HG03280 (cell line): ENCODE data around the gene POLR3E.

Experiments used
- ATAC-seq: cut with Tn5 transposase; IDR thresholded peaks from one replicate; pipeline ENCODE4 v1.9.1; 2021; ENCODE audit warnings: mild to moderate bottlenecking, moderate library complexity; ENCODE audit not compliant: unreplicated experiment

The POLR3E gene

DNA sequence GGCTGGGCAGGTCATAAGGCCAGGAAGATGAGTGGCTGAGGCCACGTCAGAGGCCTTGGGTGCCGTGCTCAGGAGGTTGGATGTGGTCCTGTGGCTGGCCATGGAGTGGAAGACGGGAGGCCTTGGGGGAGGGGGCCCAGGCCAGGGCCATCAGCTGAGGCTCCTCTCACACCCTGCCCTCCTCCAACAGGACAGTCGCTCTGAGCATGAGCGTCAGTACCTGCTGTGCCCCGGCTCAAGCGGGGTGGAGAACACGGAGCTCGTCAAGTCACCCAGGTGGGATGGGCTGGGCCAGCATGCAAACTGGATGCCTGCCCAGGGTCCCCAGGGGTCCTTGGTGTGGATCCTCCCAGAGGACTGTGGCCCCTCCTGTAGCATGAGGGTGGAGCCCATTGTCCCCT, 19.2 kb downstream of the POLR3E start:
- ATAC-seq = no peak

DNA sequence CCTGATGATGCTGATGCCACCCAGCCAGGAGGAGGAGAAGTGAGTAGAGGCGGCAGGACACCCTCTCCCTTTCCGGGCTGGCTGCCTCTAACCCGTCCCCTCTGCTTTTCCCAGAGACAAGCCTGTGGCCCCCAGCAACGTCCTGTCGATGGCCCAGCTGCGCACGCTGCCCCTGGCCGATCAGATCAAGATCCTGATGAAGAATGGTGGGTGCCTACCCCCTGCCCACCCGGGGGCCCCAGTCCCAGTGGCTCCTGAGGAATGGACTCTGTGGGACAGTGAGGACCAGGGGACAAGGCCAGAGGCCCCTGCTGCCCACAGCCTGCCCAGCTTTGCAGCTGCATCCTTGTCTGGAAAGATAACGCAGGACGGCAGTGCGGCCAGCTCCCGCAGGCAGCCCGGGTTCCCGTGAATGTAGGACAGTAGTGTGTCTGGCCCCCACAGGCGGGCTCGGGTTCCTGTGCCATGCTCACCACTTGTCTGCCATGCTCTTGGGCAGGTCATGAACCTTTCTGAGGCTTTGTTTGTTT, 19.9 kb downstream of the POLR3E start:
- no peak for ATAC-seq

DNA sequence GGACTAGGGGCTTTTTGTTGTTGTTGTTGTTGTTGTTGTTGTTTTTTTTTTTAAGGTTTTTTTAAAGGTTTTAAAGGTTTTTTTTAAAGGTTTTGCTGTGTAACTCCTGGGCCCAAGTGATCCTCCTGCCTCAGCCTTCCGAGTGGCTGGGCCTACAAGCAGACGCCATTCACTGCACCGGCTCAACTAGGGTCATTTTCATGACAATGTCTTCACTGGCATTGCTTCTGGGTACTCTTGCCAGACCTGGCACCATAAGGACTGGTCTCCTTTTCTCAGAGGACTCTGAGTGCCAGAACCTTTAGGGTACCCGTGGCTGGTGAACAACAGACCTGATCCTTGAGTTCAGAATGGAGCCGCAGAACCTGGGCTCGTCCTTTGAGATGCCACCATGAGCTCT, 20.4 kb downstream of the POLR3E start:
- ATAC-seq = no peak

DNA sequence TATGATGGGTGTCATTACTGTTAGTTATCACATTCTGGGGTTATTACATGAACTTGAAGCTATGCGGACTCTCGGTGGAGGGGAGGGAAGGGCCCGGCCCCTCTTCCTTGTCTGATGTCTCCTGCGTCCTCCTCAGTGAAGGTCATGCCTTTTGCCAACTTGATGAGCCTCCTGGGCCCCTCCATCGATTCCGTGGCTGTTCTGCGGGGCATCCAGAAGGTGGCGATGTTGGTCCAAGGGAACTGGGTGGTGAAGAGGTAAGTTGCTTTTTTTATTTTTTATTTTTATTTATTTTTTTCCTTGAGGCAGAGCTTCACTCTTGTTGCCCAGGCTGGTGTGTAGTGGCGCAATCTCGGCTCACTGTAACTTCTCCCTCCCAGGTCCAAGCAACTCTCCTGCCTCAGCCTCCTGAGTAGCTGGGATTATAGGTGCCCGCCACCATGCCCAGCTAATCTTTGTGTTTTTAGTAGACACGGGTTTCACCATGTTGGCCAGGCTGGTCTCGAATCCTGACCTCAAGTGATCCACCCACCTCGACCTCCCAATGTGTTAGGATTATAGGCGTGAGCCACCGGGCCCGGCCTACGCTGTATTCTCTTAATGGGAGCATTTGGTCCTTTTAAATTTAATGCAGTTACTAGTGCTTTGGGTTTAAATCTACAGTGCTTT, 21.6 kb downstream of the POLR3E start:
- no peak for ATAC-seq

DNA sequence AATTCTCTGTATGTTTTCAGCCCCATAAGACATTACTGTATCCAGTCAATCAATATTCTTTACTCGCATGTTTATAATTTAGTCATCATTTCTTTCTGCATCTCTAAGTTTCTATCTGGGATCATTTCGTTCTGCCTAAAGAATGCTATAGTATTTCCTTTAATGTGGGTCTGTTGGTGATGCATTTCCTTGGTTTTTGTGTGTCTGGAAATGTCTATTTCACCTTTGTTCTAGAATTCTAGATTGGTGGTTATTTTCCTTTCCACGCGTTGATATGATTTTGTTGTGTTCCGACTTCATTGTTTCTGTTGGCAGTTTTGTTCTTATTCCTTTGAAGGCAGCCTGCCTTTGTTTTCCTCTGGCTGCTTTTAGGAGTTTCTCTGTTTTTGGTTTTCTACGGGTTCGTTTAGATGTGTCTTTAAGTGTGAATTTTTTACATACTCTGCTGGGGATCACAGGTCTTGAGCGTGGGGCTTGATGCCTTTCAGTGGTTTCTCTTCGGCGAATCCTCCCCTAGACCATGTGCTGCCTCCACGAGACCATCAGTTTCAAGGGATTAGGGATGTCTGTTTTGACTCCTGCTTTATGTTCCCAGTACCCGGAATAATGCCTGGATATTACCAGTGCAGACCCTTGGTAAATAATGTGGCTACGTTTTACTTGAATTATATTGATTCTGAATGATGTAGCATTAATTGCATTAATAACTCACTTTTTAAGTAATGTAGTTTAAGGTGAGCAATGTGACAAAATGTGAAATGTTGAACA, 23.5 kb downstream of the POLR3E start:
- ATAC-seq = no peak

DNA sequence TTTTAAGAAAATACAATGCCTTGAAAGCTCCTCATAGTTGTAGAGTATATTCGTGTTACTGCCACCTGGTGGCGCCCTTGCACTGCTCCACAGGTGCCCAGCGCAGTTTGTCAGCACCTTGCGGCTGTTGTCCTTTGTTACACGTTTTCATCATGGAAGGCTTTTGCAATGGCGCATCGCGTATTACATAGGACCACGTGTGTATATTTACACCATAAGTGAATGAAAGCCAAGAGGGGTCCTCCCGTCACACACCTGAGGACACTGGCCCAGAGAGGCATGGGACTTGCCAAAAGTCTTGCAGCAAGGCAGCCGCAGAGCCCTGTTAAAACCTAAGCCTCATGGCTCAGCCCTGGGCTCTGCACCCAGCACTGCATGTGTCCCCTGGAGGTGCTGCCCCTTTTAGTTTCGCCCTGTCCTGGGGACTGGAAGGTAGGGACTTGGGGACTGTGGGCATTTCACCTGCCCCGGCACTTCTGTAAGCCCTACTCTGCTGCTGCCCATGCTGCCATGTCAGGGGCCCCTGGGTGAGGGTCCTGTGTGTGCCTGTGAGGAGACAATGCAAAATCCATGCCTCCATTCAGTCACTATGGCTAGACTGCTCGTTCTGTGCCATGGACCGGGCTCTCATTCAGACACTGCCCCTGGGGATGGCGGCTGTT, 24.3 kb downstream of the POLR3E start:
- no peak for ATAC-seq

DNA sequence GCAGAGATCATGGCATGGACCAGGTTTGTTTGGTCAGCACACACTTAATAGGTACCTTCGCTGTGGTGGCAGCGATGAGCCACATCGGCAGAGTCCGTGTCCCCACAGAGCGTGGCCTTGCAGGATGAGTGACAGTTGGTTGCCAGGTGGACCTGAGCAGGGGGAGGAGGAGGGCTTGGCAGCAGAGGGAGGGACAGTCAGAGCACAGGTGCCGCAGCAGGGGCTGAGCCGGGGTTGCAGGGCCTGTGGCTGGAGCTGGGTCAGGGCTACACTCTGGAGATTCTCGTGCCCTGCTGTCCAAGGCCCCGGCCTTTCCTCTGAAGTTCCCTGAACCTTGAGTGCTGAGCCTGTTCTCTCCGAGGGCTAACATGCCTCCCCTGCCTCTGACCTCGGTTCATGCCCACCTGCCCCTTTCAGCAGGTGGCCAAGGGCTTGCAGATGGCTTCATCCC, 24.8 kb downstream of the POLR3E start:
- ATAC-seq = no peak

DNA sequence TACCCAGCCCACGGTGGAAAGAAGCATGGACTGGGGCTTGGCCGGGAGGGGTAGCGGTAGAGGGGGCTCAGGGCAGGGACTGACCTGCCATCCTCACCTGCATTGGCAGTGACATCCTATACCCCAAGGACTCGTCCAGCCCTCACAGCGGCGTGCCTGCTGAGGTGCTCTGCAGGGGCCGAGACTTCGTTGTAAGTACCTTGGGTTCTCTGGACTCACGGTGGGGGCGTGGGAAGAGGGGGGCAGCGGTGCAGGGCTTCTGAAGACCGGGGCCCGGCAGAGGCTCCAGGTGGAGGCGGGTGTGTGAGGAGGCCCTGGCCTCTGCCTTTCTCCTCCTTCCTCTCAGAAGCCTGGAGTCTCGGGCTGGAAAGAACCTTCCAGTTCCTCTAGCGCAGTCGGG, 25.5 kb downstream of the POLR3E start:
- no peak for ATAC-seq

DNA sequence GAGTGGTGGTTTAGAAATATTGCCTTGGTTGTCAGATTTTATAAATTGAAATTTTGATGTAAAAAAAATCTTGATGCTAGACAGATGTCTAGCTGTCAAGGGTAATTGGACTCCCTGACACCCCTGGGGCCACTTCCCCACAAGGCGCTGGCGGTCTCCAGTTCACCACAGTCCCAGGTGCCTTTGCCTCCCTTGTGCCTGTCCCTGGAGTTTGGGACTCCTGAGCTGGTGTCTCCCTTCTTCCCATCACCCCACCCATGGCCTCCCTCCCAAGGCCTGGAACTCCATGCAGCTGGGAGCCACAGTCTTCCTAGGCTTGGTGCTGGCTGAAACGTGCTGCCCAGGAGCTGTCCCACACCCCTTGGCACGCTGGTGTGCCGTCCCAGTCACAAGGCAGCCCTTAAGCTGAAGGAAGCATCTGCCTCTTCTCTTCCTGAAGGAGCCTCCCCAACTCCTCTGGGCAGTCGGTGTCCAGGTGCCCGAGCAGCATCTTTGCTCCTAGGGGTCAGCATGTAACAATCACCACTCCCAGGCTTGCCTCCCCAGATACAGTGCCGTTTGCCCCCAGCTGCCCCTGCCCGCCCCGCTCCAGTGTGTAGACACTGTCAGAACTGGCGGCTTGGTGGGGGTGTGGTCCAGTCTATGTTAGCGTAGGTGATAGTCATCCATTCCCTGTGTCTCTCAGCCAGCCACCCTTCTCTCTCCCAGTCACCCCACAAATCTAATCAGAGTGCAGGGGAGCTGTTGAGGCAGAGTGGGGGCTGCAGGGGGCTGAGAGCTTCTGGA, 26.2 kb downstream of the POLR3E start:
- no peak for ATAC-seq

DNA sequence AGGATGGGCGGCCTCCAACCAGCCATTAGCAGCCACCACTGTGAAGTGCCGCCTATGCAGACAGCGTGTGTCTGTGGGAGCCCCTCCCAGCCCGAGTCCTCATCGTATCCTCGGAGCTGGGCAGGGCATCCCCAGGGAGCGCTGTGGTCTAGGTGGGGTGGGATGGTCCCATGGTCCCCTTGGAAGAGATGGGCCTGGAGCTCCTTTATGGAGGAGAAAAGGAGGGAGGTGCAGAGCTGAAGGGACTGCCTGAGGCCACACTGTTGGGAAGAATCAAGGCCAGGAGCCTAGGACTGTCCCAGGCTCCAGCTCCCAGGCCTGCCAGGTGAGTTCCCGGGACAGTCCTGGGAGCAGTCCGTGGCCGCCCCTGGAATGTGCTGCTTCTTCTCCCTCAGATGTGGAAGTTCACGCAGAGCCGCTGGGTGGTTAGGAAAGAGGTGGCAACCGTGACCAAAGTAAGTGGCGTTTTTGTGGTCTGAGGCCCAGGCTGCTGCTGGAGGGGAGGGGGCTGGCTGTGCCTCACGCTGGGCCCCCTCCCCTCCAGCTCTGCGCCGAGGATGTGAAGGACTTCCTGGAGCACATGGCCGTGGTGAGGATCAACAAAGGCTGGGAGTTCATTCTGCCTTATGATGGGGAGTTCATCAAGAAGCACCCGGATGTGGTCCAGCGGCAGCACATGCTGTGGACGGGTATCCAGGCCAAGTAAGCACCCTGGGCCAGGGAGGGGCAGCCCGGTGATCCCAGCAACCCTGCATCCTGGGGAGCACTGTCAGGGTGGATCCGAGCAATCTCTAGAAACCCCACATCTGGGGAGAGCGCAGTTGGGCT, 27.0 kb downstream of the POLR3E start:
- no peak for ATAC-seq

DNA sequence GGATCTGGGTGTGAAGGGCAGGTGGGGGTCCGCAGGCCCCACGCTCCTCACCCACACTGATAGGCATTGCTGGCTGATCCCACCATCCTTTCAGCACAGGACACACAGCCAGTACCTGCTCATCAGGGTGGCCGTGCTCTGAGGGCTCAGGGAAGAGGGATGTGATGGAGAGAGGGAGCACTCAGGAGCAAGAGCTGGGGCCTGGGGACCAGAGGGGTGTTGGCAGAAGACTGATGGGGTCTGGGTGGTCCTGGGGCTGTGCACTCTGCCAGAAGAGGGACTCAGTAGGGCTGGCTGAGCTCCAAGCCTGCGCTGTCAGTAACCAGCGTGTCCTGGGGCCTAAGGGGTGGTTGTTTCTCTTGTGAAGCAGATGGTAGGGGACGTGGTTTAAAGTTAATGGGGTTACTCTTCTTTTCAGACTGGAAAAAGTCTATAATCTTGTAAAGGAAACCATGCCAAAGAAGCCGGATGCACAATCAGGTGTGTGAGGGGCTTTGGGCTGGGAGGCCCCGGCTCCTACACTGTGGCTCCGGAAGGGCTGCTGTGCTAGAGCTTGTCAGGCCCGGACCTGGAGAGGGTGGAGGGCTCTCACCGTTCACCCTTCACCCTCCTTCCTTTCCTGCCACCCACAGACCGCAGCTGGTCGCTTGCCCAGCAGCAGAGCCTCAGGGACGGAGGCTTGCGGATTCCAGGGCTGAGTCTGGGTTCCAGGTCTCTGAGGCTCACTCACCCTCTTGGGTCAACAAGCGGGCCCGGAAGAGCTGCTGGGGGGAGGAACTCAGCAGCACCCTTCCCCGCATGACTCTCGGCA, 27.8 kb downstream of the POLR3E start:
- no peak for ATAC-seq

DNA sequence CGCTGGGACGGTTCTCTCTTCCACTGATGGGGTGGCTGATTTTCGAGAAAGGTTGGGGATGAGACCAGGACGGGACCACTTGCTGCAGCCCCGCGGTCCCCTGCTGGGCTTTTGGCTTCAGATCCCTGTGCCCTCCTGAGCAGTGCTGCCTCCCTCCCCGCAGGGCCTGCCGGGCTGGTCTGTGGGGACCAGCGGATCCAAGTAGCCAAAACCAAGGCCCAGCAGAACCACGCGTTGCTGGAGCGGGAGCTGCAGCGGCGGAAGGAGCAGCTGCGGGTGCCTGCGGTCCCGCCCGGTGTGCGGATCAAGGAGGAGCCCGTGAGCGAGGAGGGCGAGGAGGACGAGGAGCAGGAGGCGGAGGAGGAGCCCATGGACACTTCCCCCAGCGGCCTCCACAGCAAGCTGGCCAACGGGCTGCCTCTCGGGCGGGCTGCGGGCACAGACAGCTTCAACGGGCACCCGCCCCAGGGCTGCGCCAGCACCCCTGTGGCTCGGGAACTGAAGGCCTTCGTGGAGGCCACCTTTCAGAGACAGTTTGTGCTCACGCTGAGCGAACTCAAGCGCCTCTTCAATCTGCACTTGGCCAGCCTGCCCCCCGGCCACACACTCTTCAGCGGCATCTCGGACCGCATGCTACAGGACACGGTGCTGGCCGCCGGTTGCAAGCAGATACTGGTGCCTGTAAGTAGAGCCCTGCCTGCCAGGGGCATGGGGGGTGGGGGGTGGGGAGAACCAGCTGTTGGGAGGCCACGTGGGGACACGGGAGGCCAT, 28.6 kb downstream of the POLR3E start:
- ATAC-seq = no peak

DNA sequence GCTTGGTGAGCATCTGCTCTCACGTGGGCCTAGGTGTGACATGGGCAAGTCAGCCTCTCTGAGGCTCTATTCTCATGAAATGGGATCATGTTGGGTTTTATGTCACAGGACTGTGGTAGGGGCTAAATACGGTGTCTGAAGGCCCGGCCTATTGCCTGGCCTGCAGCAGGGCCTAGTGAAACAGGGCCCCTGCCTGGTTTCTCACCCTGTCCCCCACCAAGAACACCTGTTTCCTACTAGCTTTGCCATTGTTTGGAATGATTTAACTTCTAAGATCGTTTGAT, 29.1 kb downstream of the POLR3E start:
- no peak for ATAC-seq

DNA sequence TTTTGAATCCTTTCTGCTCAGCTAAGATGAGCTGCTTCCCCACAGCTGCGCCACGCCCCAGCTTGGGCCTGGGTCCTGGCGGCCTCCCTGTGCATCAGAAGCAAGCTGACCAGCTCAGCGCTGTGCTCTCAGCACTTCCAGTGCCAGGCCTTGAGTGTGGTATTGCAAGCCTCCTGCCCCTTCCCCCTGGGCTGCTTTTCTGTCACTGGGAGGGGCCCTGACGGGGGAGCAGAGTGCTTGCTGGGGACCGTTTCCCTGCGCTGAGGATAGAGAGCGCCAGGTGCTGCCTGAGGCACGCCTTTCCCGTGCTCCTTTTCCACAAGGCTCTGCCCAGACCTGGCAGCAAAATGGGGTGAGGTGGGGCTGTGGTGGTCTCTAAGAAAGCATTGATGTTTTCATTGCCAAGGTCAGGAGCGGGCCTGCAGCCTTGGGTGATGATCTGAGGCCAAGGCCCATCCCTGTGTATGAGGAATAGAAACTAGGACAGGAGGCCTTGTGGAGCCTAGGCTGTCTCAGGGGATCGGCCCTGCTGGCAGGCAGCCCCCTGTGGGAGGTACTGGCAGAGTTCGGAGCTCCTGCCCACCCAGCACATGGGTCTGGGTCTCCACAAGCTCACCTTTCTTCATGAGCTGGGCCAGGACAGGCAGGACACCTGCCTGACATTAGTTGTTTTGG, 29.7 kb downstream of the POLR3E start:
- ATAC-seq = no peak

DNA sequence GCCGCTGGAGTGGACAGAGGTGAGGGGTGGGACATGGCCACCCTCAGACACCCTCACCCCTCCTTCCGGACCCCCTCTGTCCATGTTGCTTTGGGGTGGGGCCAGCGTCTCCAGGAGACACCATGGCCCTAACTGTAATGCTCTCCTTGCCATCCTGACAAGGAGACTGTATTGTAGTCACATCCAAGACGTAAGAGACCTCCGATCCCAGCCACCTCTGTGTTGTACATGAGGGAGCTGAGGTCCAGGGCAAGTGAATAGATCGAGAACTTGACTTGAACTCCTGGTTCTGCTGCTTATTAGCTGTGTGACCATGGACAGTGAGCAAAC, 30.2 kb downstream of the POLR3E start:
- no peak for ATAC-seq

DNA sequence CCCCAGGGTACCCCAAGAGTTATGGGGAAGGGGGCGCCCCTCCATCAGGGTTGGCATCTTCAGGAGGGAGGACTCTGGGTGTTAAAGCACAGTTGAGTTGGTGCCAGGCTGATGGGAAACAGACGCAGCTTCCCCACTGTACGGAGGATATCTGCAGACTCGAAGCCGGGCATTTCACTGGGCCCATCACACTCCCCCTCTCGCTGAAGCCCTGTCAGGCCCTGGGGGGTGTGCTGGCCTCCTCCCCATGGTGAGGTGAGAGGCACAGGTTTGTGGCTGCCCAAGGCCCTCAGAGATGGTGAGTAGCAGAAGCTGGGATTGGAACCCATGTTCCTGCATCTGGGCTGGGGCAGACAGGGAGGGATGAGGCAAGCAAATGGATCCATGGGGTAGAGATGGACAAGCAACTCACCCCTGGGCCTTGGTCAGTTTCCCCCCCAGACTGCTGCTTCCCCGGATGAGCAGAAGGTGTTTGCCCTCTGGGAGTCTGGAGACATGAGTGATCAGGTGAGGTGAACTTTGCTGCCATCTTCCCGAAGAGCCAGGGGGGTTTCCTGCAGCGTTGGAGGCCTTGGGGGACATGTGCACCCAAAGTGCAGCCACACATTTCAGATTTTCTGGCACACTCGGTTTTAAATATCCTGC, 31.0 kb downstream of the POLR3E start:
- ATAC-seq = no peak

DNA sequence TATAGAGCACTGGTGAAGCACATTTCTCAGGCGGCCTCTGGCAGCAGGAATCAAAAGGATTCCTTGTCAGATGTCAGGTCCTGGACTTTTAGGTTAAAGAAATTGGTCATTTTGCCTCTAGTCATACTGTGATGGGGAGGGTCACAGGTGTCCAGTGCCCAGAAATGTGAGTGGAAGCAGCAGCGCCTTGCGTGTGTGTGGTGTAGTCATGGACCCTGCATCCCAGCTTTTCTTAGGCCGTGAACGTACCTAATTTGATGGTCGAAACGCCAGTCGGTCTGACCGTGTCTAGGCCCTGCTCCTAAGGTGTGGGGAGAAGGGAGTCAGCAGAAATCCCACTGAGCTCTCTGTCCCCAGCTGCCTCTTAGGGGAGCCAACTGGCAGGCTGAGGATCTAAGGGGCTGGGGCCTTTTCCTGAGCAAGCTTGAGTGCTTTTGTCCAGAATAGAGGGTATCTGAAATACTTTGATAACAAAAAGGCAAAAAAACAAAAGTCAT, 32.0 kb downstream of the POLR3E start:
- ATAC-seq = no peak

DNA sequence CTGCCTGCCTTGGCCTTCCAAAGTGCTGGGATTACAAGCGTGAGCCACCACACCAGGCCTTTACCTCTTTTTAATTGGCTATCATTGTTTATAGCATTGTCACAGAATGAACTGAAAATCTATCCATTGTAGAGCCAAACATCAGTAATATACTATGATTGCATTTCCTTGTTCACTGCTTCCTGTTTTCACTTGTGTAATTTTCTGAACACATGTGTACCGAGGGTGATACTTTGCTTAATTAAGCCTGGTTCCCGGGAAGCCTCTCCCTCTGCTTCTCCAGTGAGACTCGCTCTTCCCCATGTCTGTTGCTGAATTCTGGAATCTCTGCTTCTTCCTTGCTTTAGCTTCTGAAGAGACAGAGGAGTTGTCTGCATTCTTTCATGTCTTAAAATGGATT, 33.1 kb downstream of the POLR3E start:
- ATAC-seq = no peak
